Myocyte (in vitro differentiated cells): Measurements from ENCODE around the gene MRPL9. TPM values are rescaled to one million over a fixed set of nuclear protein-coding genes. Genes with fewer than 3 reads are reported as not detected.
"Not testable (repeated sequence)": the region's sequence is repeated elsewhere in the genome, so short reads cannot be mapped to it uniquely, and the experiment has no call there.

Source experiments
- DNase-seq: peaks from one replicate; pipeline ENCODE4 v3.0.0-alpha.2; 2012; ENCODE audit warnings: low read depth
- total RNA-seq: library from RNA; depleted of rRNA; stranded (reverse); fragments of >200 nt; gene quantifications from 2 replicates; pipeline ENCODE4 v1.2.3, GENCODE V29; 2014

The MRPL9 gene
- total RNA-seq, 1 donor from 2014 or later: 66.5 TPM

DNA sequence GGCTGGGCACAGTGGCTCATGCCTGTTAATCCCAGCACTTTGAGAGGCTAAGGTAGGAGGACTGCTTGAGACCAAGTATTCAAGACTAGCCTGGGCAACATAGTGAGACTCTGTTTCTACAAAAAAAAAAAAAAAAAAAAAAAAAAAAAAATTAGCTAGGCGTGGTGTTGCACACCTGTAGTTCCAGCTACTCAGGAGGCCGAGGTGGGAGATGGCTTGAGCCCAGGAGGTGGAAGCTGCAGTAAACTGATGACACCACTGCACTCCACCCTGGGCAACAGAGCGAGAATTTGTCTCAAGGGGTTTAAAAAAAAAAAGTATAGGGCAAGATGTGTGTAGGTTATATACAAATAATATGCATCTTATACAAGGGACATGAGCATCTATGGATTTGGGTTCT lies 24.4 kb upstream of the MRPL9 start:
- no peak for DNase-seq

DNA sequence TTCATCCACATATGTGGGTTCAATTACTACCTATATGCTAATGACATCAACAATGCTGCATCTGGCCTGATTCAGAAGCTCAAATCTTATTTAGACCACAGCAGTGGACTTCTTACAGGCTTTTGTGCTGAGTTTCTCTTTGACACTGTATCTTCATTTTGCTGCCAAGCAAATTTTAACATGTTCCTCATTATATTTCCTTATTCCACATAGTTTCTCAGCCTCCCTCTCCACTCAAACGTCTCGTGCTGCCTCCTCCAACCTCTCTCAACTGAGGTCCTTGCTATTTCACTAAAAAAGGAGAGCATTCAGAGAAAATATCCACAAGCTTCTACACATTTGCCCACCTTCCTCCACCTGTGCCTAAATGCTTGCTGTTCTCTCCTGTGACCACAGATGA lies 20.5 kb upstream of the MRPL9 start:
- no peak for DNase-seq

DNA sequence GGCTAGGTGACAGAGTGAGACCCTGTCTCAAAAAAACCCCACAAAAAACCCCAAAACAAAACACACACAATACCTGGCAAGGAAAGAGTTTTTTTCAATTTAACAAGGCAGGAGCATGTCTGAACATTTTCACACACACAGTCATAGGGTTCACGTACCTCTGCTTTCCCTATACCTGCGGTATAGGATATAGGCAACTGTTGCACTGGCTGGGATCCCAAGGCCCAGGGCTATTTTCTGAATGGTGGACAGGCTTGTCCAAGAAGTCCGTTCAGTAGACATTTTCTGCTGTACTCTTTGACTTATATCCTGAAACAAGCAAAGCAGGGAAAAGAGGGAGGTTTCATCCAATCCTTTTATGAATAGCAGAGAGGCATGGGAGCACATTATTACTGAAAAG lies 19.4 kb upstream of the MRPL9 start:
- no peak for DNase-seq

DNA sequence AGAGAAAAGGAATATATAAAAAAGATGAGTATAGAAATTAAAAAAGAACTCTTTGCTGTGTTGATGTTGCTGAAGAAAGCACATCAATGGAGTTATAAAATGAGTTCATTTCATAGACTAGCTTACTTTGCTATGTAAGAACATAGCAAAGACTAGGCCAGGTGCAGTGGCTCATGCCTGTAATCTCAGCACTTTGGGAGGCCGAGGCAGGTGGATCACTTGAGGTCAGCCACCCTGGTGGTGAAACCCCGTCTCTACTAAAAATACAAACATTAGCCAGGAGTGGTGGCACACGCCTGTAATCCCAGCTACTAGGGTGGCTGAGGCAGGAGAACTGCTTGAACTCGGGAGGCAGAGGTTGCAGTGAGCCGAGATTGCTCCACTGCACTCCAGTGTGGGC lies 18.7 kb upstream of the MRPL9 start:
- DNase-seq: not testable (repeated sequence)

DNA sequence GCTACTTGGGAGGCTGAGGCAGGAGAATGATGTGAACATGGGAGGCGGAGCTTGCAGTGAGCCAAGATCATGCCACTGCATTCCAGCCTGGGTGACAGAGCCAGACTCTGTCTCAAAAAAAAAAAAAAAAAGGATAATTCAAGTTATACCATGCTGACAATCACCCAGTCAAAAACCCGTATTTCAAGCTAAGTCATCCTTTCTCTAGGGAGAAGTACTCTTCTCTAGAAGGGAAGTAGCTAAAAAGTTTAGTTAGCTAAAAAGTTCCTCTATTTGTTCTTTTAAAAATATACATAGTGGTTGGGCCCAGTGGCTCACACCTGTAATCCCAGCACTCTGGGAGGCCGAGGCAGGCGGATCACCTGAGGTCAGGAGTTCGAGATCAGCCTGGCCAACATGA lies 17.4 kb upstream of the MRPL9 start:
- DNase-seq: not testable (repeated sequence)

DNA sequence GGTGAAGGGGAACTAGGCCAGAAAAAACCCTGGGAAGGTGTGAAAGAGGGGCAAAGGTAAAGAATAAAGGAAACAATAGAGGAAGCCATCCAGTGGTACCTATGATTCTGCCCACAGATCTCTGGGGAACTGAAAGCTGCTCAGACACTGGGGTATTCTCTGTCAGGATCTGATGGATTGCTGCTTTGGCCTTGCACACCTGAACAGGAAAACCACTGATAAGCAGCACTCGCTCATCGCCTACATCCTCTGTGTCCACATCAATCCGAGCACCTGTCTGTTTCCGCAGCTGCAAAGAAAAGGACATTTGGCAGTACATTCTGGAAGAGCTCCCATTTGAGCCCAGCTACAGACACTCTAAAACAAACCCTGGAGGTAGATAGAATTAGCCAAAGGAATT lies 16.6 kb upstream of the MRPL9 start:
- DNase-seq: no peak

DNA sequence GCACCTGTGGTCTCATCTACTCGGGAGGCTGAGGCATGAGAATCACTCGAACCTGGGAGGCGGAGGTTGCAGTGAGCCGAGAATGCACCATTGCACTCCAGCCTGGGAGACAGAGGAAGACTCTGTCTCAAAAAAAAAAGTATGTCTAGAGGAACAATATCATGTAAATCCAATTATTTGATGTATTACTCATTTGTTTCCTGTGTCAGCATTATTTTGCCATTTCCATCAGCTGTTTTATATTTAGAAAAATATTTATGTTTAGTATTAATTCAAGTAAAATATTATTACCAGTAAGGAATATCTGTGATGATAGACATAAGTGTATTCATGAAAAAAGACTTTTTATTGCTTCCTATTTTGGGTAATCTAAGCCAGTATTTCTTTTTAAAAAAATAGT lies 14.0 kb upstream of the MRPL9 start:
- DNase-seq: no peak

DNA sequence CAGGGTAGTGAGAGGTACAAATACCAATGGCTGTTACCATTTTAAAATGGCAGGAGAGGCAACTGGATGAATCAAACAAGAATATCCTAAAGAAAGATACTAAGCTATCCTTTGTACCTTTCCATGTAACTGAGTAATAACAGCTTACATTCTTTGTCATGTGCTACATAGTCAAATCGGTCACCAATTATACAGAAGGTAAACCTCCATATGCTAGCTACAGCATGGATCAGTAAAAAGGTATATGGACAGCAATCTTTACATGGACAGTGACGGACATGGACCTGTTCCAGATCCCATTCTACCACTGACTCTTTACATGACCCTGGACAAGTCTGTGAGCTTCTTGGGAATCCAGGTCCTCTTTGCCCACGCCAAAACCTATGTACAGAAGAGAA lies 13.4 kb upstream of the MRPL9 start:
- no peak for DNase-seq

DNA sequence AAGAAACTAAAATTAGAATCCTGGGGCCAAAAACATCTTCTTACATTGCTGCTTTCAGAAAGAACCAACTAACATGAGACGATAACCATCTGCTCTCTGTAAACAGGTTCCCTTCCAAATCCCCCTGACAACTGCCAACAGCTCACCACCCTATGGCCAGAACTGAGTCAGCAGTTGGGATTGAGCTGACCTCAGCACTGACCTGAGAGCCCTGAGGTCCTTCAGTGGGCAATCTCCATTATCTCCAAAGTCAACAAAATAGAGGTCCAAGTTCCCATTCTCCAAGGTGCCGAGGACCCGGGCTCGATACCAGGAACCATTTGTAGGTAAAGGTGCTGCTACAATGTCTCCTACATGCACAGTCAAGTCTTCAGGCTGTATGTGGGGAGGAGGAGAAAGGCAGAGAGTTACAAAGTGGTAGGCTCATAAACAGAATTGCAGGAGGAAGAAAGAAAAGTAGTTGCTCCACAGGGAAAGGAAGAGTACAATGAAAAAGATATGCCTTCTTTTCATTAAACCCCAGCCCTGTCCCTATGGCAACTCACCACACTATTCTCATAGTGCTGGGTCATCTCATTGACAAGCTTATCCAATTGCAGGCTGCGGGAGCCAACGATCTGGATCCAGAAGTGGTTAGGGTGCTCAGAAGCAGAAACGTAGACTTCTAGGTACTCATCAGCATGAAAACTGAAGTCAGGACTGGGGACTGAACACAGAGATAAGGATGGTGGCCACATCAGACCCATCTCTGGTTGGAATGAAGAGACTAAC lies 12.8 kb upstream of the MRPL9 start:
- DNase-seq: peak; percentile 36

DNA sequence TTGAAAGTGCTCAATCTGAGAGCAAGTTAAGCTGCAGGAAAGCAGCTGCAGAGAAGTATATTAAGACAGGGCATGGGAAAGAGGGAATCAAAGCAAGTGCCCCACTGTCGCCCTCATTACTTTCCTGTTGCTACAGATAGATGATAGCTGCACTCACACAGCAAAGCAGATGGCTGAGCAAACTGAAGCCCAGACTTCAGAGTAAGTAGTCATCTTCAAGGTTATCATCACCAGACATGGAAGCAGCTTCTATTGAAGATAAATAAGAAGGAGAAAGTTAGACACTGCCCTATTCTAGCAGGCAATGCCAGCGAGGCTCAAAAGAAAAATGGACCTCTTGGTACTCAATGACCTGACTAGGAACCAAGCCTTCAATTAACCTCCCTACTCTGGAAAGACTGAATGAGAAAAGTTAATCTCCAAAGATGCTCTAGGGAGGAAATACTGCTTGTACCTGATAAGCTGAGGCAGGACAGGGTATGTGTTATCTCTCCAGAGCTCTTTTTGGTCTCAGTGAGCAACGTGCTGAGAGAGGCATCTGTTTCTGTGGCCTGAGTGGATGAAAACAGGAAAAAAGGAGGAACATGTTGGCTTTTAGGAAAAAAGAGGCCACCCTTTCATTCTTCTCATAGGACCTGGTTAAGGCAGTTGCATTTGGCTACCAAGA lies 11.1 kb upstream of the MRPL9 start:
- DNase-seq: no peak

DNA sequence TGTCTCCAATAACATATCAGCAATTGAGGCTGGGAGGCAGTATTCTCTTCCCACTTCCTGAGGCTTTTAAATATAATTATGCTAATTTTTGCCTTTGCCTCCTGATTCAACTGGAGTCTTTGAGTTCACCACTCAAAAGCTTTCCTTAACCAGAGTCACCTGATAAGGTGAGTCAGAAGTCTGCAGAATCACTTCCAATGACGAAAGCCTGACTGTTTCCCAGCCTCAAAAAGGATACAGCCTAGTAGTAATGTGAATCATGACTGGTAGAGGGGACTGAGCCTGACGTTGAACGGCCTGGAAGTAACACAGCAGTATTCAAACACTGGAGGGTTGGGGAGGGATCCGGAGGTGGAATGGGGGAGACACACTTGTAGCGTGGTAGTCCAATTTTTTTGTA lies 10.4 kb upstream of the MRPL9 start:
- DNase-seq: no peak

DNA sequence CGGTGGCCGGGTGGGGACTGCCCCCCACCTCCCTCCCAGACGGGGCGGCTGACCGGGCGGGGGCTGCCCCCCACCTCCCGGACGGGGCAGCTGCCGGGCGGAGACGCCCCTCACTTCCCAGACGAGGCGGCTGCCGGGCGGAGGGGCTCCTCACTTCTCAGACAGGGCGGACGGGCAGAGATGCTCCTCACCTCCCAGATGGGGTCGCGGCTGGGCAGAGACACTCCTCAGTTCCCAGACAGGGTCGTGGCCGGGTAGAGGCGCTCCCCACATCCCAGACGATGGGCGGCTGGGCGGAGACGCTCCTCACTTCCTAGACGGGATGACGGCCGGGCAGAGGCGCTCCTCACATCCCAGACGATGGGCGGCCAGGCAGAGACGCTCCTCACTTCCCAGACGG lies 6.0 kb upstream of the MRPL9 start:
- DNase-seq: not testable (repeated sequence)

DNA sequence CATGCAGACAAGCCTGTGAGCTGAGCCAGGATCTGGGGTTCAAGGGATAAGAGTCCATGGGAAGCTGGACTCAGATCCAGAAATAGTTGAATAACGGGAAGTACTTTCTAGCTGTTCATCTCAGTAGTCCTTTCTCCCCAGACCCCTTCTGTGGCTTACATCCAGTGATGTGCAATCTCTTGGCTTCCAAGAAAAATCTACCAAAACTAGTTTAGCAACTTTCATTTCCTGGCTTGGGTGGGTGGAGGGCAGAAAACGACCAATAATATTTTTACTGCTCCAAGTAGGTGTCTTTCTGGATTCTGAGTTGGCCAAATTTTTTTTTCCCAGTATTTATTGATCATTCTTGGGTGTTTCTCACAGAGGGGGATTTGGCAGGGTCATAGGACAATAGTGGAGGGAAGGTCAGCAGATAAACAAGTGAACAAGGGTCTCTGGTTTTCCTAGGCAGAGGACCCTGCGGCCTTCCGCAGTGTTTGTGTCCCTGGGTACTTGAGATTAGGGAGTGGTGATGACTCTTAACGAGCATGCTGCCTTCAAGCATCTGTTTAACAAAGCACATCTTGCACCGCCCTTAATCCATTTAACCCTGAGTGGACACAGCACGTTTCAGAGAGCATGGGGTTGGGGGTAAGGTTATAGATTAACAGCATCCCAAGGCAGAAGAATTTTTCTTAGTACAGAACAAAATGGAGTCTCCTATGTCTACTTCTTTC lies 5.2 kb upstream of the MRPL9 start:
- DNase-seq: not testable (repeated sequence)

DNA sequence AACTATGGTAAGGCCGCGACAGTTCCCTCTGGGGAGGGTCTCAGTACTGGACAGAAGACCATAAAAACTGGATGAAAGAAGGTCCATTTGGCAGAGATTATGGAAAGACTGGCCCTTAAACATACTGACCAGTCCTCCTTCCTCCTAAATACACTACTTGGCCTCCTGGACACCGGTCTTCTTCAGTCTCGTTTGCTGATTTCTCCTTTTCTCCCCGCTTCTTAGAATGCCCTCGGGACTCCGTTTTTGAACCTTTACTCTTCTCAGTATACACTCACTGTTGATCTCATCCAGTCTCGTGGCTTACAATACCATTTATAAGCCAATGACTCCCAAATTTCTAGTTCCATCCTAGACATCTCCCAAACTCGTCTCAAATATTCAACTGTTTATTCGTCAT lies 694 bp upstream of the MRPL9 start:
- no peak for DNase-seq

DNA sequence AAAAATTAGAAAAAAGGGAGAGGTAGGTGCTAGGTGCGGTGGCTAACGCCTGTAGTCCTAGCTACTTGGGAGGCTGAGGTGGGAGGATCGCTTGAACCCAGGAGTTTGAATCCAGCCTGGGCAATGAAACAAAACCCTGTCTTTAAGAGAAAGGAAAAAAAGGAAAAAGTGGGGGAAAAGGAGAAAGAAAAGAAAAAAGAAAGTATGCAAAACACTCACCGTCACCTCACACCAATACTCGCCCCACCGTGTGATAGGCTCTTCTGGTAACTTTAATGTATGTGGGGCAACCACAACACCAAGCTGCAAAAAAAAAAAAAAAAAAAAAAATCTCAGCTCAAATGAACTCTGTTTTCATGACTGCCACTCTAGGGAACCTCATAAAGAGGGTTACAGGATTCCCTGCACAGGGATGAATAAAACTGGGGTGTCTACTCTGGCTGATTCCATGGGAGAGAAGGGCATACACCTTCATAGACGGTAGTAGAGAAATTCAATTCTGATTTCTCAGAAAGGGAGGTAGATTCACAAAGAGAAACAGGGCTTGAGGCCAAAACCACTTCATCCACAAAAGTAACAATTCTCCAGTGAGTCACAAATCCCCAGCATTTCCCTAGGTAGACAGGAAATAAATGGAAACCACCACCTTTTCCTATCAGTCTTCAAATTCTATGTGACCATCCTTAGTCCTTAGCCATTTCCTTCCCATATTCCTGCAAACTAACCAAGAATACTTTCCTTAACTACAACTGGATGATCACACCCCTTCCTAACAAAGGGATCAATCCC lies 2.5 kb downstream of the MRPL9 start:
- no peak for DNase-seq

DNA sequence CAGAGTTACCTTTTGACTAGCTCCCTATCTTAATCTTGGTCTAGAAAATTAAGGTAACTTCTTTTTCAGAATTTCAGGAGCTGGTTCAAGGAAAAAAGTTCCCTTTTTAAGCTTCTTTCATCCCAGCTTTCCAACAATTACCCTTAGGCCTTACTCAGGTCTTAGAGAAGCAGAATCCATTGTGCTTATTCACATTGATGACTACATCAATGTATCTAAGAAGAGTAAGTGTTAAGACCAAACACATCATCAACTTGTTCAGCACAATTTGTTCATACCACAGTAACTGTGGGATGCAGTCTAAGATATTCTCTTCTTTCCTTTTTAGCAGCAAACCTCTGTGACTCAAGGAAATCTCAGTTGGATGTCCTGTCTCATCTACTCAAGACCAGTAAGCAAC lies 4.1 kb downstream of the MRPL9 start:
- DNase-seq: no peak

DNA sequence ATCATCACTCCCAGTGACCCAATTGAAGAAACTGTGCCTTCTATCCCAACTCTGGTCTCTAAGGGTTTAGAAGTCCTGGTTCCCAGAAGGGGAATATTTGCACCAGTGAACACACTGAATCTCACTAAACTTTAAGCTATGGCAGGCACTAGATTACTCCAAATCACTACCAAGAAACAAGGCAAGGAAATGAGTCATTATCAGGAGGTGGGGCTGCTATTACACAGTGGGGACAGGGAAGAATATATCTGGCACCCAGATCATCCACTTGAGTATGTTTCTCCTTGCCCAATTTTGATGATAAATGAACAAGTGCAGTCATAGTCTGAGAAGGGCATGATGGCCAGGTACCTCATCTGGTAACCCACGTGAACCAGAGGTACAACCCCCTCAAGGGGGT lies 7.0 kb downstream of the MRPL9 start:
- DNase-seq: no peak

DNA sequence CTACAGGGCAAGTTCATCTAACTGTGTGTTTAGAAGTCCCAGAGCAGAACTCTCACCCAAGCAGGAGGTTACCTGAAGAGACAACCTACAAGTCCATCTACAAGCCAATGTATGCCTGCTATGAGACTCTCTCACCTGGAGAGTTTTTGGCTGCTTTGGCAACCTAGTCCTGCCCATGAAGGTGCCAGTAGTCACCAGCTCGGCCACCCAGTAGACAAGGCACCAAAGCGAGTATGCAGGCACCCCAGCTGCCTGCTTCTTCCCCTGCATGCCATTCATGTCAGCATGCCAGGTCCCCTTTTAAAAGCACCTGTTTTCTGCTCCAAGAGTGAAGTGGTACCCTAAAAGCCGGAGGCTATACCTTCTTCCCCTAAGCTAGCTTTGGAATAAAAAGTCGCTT lies 21.8 kb downstream of the MRPL9 start:
- no peak for DNase-seq

DNA sequence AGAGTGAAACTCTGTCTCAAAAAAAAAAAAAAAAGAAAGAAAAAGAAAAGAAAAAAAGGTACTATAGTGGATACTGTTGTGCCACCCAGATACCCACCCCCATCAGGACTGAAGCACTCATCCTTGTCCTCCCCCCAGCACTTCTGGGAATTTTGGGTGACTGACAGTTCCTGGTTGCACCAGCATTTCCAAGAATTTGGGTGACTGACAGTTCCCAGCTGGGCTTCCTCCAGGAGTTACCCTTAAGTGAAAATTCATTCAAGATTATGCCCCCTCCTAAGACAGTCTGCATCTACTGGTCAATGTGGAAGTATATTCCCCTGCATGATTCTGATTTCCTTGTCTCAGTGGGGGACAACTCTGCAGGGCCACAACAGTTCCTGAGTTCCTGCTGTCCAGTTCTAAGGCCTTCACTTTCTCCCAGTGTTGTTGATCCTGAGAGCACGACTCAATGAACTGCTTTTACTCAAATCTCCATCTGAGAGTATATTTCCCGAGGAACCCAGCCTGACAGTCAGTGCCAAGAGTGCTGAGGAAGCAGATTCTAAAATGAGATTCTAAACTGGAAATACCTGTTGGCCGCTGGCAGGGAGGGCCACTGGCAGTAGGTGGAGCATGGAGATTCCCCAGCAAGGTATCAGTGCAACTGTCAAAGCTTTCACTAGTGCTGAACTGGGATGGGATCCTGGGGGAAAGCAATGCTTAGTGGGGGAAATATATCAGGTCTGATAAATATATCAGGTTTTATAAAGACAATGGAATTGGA lies 23.5 kb downstream of the MRPL9 start:
- DNase-seq: no peak

DNA sequence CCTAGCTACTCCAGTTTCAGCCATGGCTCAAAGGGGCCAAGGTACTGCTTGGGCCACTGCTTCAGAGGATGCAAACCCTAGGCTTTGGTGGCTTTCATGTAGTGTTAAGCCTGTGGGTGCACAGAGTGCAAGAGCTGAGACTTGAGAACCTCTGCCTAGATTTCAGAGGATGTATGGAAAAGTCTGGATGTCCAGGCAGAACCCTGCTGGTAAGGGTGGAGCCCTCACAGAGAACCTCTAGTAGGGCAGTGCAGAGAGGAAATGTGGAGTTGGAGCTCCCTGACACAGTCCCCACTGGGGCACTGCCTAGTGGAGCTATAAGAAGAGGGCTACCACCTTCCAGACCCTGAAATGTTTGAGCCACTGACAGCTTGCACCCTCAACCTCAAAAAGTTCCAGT lies 25.8 kb downstream of the MRPL9 start:
- DNase-seq: no peak

DNA sequence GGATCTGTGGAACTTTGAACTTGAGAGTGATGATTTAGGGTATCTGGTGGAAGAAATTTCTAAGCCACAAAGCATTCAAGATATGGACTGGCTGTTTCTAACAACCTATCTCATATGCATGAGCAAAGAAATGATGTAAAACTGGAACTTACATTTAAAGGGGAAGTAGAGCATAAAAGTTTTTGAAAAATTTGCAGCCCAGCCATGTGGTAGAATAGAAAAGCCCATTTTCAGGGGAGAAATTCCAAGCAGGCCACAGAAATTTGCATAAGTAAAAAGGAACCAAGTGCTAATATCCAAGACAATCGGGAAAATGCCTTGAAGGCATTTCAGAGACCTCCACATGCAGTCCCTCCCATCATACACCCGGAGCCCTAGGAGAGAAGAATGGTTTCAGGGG lies 26.3 kb downstream of the MRPL9 start:
- DNase-seq: no peak
